ENCODE results near the gene VPS8.

VPS8 gene

GRCh38 chr3:185021256-185021655 is 209.3 kb downstream of the VPS8 start:
- 95 to 100% methylated on average over 1 of the region's 1 CpG for WGBS, 2 experiments
- Histone ChIP-seq H3K36me3 (ENCODE audit: control insufficient read depth, insufficient read depth, low read length) (no peaks in the 10 kb centered on the region), H3K4me1 (ENCODE audit: control insufficient read depth, insufficient read depth, low read length) (no peaks in the 10 kb centered on the region)

GRCh38 chr3:185024406-185024805 is 212.4 kb downstream of the VPS8 start:
- 92 to 94% methylated on average over 3 of the region's 3 CpGs for WGBS, 2 experiments
- Histone ChIP-seq H3K4me1 (ENCODE audit: control insufficient read depth, insufficient read depth, low read length) (no peaks in the 10 kb centered on the region), H3K4me3 (ENCODE audit: insufficient read depth, low read depth, low read length) (no peak overlapping the region), H3K27ac (ENCODE audit: insufficient read depth, low read depth, low read length, poor library complexity, severe bottlenecking) (no peak overlapping the region), H3K36me3 (ENCODE audit: control insufficient read depth, insufficient read depth, low read length) (no peaks in the 10 kb centered on the region), H3K9me3 (ENCODE audit: control insufficient read depth, low read length) (no peaks in the 10 kb centered on the region), H3K27me3 (ENCODE audit: control insufficient read depth, insufficient read depth, low read length, poor library complexity, severe bottlenecking) (no peaks in the 10 kb centered on the region)

More at GRCh38 chr3:185021256-185021655, 209.3 kb downstream of the VPS8 start:
- H3K4me3 ChIP-seq (ENCODE audit: insufficient read depth, low read depth, low read length) = no peak overlapping the region
- H3K9me3 ChIP-seq (ENCODE audit: control insufficient read depth, low read length) = no peaks in the 10 kb centered on the region
- H3K27me3 ChIP-seq (ENCODE audit: control insufficient read depth, insufficient read depth, low read length, poor library complexity, severe bottlenecking) = no peaks in the 10 kb centered on the region
- H3K27ac ChIP-seq (ENCODE audit: insufficient read depth, low read depth, low read length, poor library complexity, severe bottlenecking) = no peak overlapping the region

GRCh38 chr3:185024966-185025365 is 213.0 kb downstream of the VPS8 start:
- Histone ChIP-seq H3K4me3 (ENCODE audit: insufficient read depth, low read depth, low read length) (no peak overlapping the region), H3K4me1 (ENCODE audit: control insufficient read depth, insufficient read depth, low read length) (no peaks in the 10 kb centered on the region), H3K27me3 (ENCODE audit: control insufficient read depth, insufficient read depth, low read length, poor library complexity, severe bottlenecking) (no peaks in the 10 kb centered on the region), H3K27ac (ENCODE audit: insufficient read depth, low read depth, low read length, poor library complexity, severe bottlenecking) (no peak overlapping the region), H3K9me3 (ENCODE audit: control insufficient read depth, low read length) (no peaks in the 10 kb centered on the region), H3K36me3 (ENCODE audit: control insufficient read depth, insufficient read depth, low read length) (no peaks in the 10 kb centered on the region)
- 84 to 95% methylated on average over 2 of the region's 2 CpGs for WGBS, 2 experiments

- Histone ChIP-seq H3K36me3 (ENCODE audit: control insufficient read depth, insufficient read depth, low read length) (no peaks in the 10 kb centered on the region), H3K27ac (ENCODE audit: insufficient read depth, low read depth, low read length, poor library complexity, severe bottlenecking) (no peak overlapping the region), H3K27me3 (ENCODE audit: control insufficient read depth, insufficient read depth, low read length, poor library complexity, severe bottlenecking) (no peaks in the 10 kb centered on the region), H3K4me3 (ENCODE audit: insufficient read depth, low read depth, low read length) (no peak overlapping the region), H3K4me1 (ENCODE audit: control insufficient read depth, insufficient read depth, low read length) (no peaks in the 10 kb centered on the region), H3K9me3 (ENCODE audit: control insufficient read depth, low read length) (no peaks in the 10 kb centered on the region)
- WGBS, 2 experiments = 93 to 97% methylated on average over 3 of the region's 3 CpGs
Measured at GRCh38 chr3:185028121-185028520, 216.2 kb downstream of the VPS8 start.

- WGBS, 2 experiments = 91 to 93% methylated on average over 1 of the region's 1 CpG
- no peaks in the 10 kb centered on the region for H3K27me3 ChIP-seq (ENCODE audit: control insufficient read depth, insufficient read depth, low read length, poor library complexity, severe bottlenecking)
- H3K4me3 ChIP-seq (ENCODE audit: insufficient read depth, low read depth, low read length) = no peak overlapping the region
- no peaks in the 10 kb centered on the region for H3K4me1 ChIP-seq (ENCODE audit: control insufficient read depth, insufficient read depth, low read length)
- H3K27ac ChIP-seq (ENCODE audit: insufficient read depth, low read depth, low read length, poor library complexity, severe bottlenecking) = no peak overlapping the region
- no peaks in the 10 kb centered on the region for H3K36me3 ChIP-seq (ENCODE audit: control insufficient read depth, insufficient read depth, low read length)
- no peaks in the 10 kb centered on the region for H3K9me3 ChIP-seq (ENCODE audit: control insufficient read depth, low read length)
Measured at GRCh38 chr3:185029086-185029485, 217.1 kb downstream of the VPS8 start.

GRCh38 chr3:185030399-185030798 is 218.4 kb downstream of the VPS8 start:
- Histone ChIP-seq H3K9me3 (ENCODE audit: control insufficient read depth, low read length) (no peaks in the 10 kb centered on the region), H3K27ac (ENCODE audit: insufficient read depth, low read depth, low read length, poor library complexity, severe bottlenecking) (no peak overlapping the region), H3K4me3 (ENCODE audit: insufficient read depth, low read depth, low read length) (no peak overlapping the region), H3K4me1 (ENCODE audit: control insufficient read depth, insufficient read depth, low read length) (no peaks in the 10 kb centered on the region), H3K27me3 (ENCODE audit: control insufficient read depth, insufficient read depth, low read length, poor library complexity, severe bottlenecking) (no peaks in the 10 kb centered on the region), H3K36me3 (ENCODE audit: control insufficient read depth, insufficient read depth, low read length) (no peaks in the 10 kb centered on the region)
- 92% methylated on average over 3 of the region's 3 CpGs for WGBS, 2 experiments

- H3K4me1 ChIP-seq (ENCODE audit: control insufficient read depth, insufficient read depth, low read length) = no peaks in the 10 kb centered on the region
- H3K4me3 ChIP-seq (ENCODE audit: insufficient read depth, low read depth, low read length) = no peak overlapping the region
- H3K9me3 ChIP-seq (ENCODE audit: control insufficient read depth, low read length) = no peaks in the 10 kb centered on the region
- H3K36me3 ChIP-seq (ENCODE audit: control insufficient read depth, insufficient read depth, low read length) = no peaks in the 10 kb centered on the region
- no peaks in the 10 kb centered on the region for H3K27me3 ChIP-seq (ENCODE audit: control insufficient read depth, insufficient read depth, low read length, poor library complexity, severe bottlenecking)
- WGBS, 2 experiments = 84 to 100% methylated on average over 1 to 3 of the region's 3 CpGs
- no peak overlapping the region for H3K27ac ChIP-seq (ENCODE audit: insufficient read depth, low read depth, low read length, poor library complexity, severe bottlenecking)
Measured at GRCh38 chr3:185030951-185031350, 219.0 kb downstream of the VPS8 start.

GRCh38 chr3:185037801-185038200 is 225.8 kb downstream of the VPS8 start:
- Histone ChIP-seq H3K4me3 (ENCODE audit: insufficient read depth, low read depth, low read length) (no peak overlapping the region), H3K27ac (ENCODE audit: insufficient read depth, low read depth, low read length, poor library complexity, severe bottlenecking) (no peak overlapping the region), H3K9me3 (ENCODE audit: control insufficient read depth, low read length) (no peaks in the 10 kb centered on the region), H3K27me3 (ENCODE audit: control insufficient read depth, insufficient read depth, low read length, poor library complexity, severe bottlenecking) (no peaks in the 10 kb centered on the region), H3K36me3 (ENCODE audit: control insufficient read depth, insufficient read depth, low read length) (no peaks in the 10 kb centered on the region), H3K4me1 (ENCODE audit: control insufficient read depth, insufficient read depth, low read length) (no peaks in the 10 kb centered on the region)
- 92 to 100% methylated on average over 1 of the region's 1 CpG for WGBS, 2 experiments

GRCh38 chr3:185040425-185040824 is 228.5 kb downstream of the VPS8 start:
- no peak overlapping the region for H3K27ac ChIP-seq (ENCODE audit: insufficient read depth, low read depth, low read length, poor library complexity, severe bottlenecking)
- 98 to 100% methylated on average over 1 of the region's 1 CpG for WGBS, 2 experiments

GRCh38 chr3:185041540-185041939 is 229.6 kb downstream of the VPS8 start:
- Histone ChIP-seq H3K9me3 (ENCODE audit: control insufficient read depth, low read length) (no peaks in the 10 kb centered on the region), H3K4me1 (ENCODE audit: control insufficient read depth, insufficient read depth, low read length) (no peaks in the 10 kb centered on the region), H3K4me3 (ENCODE audit: insufficient read depth, low read depth, low read length) (no peak overlapping the region), H3K36me3 (ENCODE audit: control insufficient read depth, insufficient read depth, low read length) (no peaks in the 10 kb centered on the region), H3K27ac (ENCODE audit: insufficient read depth, low read depth, low read length, poor library complexity, severe bottlenecking) (no peak overlapping the region), H3K27me3 (ENCODE audit: control insufficient read depth, insufficient read depth, low read length, poor library complexity, severe bottlenecking) (no peaks in the 10 kb centered on the region)
- 93 to 94% methylated on average over 4 of the region's 4 CpGs for WGBS, 2 experiments

More at GRCh38 chr3:185040425-185040824, 228.5 kb downstream of the VPS8 start:
- H3K4me1 ChIP-seq (ENCODE audit: control insufficient read depth, insufficient read depth, low read length) = no peaks in the 10 kb centered on the region
- no peaks in the 10 kb centered on the region for H3K9me3 ChIP-seq (ENCODE audit: control insufficient read depth, low read length)
- no peaks in the 10 kb centered on the region for H3K27me3 ChIP-seq (ENCODE audit: control insufficient read depth, insufficient read depth, low read length, poor library complexity, severe bottlenecking)
- no peak overlapping the region for H3K4me3 ChIP-seq (ENCODE audit: insufficient read depth, low read depth, low read length)
- no peaks in the 10 kb centered on the region for H3K36me3 ChIP-seq (ENCODE audit: control insufficient read depth, insufficient read depth, low read length)
